Thoracic aorta (tissue), 2 donors: ENCODE measurements around the gene PABPN1L. TPM values are rescaled to one million over a fixed set of nuclear protein-coding genes. Genes with fewer than 3 reads are reported as not detected.
A peak's percentile ranks its signal among the peaks of the same experiment; 100 is the strongest.

Experiments
- ATAC-seq: fragments of 150-250 bp; one replicate; pipeline ENCODE4 v1.8.0; 2017; ENCODE audit warnings: low read depth; ENCODE audit not compliant: insufficient number of reproducible peaks, low FRiP score
- DNase-seq: peaks from one replicate; pipeline ENCODE4 v3.0.0-alpha.2; 2020; ENCODE audit warnings: low spot score
- H3K27ac ChIP-seq, 2 donors: fragments of 200-600 bp; sonication (generic); 1 replicate in 1 of 2; 2 replicates in 1 of 2; pipeline ENCODE4 v1.5.1; 2016; ENCODE audit warnings: mild to moderate bottlenecking in 2 of 2, moderate library complexity in 2 of 2
- H3K27me3 ChIP-seq: fragments of 200-600 bp; sonication (generic); replicated peaks from 2 replicates; pipeline ENCODE4 v1.6.0; 2016; ENCODE audit warnings: mild to moderate bottlenecking; ENCODE audit not compliant: insufficient read depth
- H3K36me3 ChIP-seq: fragments of 200-600 bp; sonication (generic); one replicate; pipeline ENCODE4 v1.5.1; 2016
- H3K4me1 ChIP-seq, 2 donors: fragments of 200-600 bp; sonication (generic); 1 replicate in 1 of 2; 2 replicates in 1 of 2; pipeline versions ENCODE4 v1.5.1 to v1.6.0; 2016; ENCODE audit warnings: low read depth in 2 of 2, mild to moderate bottlenecking in 1 of 2; ENCODE audit not compliant: control insufficient read depth in 1 of 2
- H3K4me3 ChIP-seq: fragments of 200-600 bp; sonication (generic); 2 replicates; pipeline ENCODE4 v1.5.1; 2016; ENCODE audit warnings: mild to moderate bottlenecking
- H3K9me3 ChIP-seq: fragments of 200-600 bp; sonication (generic); 2 replicates; pipeline ENCODE4 v1.5.1; 2016
- total RNA-seq, 2 donors: library from RNA; depleted of rRNA; stranded (reverse); fragments of >200 nt; gene quantifications; one replicate each; pipeline versions ENCODE4 v1.1.0 to v1.2.3, GENCODE V29; 2016
- TF ChIP-seq, protein P1 (sequence below): fragments of 200-600 bp; sonication (generic); IDR thresholded peaks from one replicate; pipeline ENCODE4 v1.5.1; 2019; ENCODE audit warnings: antibody characterized with exemption

PABPN1L gene
- total RNA-seq, 2 donors from 2014 or later: not detected

DNA sequence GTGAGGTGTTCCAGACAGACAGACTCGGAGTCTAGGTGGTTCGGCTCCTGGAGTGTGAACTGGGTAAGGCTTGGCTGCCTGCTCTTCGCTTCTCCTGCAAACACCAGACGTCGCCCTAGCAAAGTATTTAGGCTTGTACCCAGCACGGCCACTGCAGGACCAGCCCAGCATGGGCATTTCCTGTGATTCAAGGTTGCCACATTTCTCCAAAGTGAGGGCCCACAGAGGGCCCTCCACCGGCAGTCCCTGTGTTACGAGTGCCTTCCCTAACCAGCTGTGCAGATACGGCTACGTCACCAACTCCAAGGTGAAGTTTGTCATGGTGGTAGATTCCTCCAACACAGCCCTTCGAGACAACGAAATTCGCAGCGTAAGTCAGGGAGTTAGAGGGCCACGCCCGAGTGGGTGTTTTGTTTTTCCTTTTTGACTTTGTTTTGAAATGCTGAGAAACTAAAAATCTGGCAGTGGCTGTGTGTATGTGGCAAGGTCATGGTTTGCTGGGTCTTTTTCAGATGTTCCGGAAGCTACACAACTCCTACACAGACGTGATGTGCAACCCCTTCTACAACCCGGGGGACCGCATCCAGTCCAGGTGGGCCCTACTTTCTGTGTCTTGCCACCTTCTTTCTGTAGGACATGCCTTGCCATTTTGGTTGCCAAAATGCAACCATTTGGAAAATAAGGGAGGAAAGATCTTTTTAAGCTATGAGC, 6.9 kb downstream of the PABPN1L start:
- peaks cover 32% of the 10 kb centered on the region for H3K36me3 ChIP-seq
- H3K27ac ChIP-seq: no peak overlapping the region
- H3K9me3 ChIP-seq: no peaks in the 10 kb centered on the region
- no peaks in the 10 kb centered on the region for H3K27me3 ChIP-seq
- TF ChIP-seq, protein P1, sequence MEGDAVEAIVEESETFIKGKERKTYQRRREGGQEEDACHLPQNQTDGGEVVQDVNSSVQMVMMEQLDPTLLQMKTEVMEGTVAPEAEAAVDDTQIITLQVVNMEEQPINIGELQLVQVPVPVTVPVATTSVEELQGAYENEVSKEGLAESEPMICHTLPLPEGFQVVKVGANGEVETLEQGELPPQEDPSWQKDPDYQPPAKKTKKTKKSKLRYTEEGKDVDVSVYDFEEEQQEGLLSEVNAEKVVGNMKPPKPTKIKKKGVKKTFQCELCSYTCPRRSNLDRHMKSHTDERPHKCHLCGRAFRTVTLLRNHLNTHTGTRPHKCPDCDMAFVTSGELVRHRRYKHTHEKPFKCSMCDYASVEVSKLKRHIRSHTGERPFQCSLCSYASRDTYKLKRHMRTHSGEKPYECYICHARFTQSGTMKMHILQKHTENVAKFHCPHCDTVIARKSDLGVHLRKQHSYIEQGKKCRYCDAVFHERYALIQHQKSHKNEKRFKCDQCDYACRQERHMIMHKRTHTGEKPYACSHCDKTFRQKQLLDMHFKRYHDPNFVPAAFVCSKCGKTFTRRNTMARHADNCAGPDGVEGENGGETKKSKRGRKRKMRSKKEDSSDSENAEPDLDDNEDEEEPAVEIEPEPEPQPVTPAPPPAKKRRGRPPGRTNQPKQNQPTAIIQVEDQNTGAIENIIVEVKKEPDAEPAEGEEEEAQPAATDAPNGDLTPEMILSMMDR: no peak
- H3K4me3 ChIP-seq: no peak overlapping the region
- peaks cover 21 to 25% of the 10 kb centered on the region in 2 donors for H3K4me1 ChIP-seq
- DNase-seq (no peak), ATAC-seq (no peak)

DNA sequence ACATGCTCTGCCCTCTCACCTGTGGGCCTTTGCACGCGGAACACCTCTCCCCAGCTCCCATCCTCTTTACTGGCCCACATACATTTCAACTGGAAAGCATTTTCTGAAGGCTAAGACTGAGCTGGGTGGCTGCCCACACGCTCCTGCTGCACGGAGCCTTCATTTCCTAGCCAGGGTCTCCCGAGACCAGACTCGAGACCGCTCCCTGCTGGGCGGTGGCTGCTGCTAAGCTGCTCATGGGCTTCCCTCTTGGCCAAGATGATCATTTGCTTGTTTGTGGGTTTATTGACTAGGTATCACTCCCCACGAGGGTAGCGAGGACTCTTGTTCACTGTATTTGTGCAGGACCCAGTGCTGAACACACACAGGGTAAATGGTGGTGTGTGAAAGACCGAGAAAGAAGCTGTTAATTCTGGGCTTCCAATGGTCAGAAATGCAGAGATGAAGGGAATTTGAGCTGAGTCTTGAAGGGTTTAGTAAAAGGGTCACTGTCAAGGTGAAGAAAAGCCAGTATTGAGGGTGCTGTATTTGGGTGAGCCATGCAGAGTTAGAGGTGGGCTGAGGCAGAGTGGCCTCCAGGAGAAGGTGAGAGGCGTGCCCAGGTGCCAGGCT, 8.6 kb downstream of the PABPN1L start:
- H3K27me3 ChIP-seq: no peaks in the 10 kb centered on the region
- no peaks in the 10 kb centered on the region for H3K9me3 ChIP-seq
- TF ChIP-seq, protein P1: peak; percentile 36
- peaks cover 21 to 25% of the 10 kb centered on the region in 2 donors for H3K4me1 ChIP-seq
- peak overlapping the region; percentile 91 for H3K4me3 ChIP-seq
- H3K27ac ChIP-seq: peak overlapping the region in 1 of 2 donors; percentile 71
- ATAC-seq: no peak
- DNase-seq: no peak
- H3K36me3 ChIP-seq: peaks cover 30% of the 10 kb centered on the region

DNA sequence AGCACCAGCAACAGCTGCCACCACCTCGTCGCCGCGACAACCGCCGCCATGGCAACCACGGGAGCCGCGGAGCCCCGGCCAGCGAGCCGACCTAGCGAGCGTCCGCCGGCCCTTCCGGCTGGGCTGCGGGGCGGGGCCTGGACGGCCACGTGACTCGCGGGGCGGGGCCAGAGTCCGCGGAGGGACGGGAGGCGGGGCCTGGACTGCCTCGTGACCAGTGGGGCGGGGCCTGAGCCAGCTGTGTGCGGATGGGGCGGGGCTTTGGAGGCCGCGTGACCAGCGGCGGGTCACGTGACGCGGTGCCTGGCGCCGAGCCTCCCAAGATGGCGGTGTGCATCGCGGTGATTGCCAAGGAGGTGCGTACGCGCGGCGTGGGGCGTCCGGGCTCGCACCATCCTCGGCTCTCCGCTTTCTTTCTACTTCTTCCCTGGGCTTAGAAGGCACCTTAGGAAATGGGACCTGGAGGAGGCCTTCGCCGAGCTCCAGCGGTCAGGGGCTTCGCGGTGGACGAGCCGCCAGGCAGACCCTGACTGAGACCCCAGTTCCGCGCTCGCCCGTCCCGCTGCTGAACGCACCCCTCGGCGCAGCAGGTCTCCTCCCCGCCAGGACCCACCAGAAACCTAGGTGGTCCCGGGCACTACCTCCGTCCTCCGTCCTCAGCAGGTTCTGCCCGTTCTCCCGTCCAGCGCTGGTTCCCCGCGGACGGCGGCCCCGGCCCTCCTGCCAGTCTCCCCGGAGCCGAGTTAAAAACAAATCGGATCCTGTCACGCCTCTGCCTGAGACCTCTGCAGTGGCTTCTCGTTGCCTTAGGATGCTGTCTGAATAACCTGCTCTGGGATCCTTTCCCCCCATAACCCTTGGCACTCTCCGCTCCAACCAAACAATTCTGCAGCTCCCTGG, 9.4 kb downstream of the PABPN1L start, which contains the start of the genes GALNS and TRAPPC2L:
GALNS (minus strand) TSS at position 120 of the 900 bp plus-strand sequence; CDS start at position 50, 70 bp downstream.
TRAPPC2L (plus strand) TSS at position 300 of the 900 bp plus-strand sequence; CDS start at position 324, 24 bp downstream.
- Histone ChIP-seq H3K27me3 (no peaks in the 10 kb centered on the region), H3K27ac (peak within 1 kb of the TSS; percentile 67 to 71), H3K4me1 (peaks cover 21 to 25% of the 10 kb centered on the region in 2 donors), H3K36me3 (peaks cover 25% of the 10 kb centered on the region), H3K9me3 (no peaks in the 10 kb centered on the region), H3K4me3 (peak within 1 kb of the TSS; percentile 91)
- peak; percentile 98 for DNase-seq
- TF ChIP-seq, protein P1: no peak
- peak; percentile 97 for ATAC-seq

DNA sequence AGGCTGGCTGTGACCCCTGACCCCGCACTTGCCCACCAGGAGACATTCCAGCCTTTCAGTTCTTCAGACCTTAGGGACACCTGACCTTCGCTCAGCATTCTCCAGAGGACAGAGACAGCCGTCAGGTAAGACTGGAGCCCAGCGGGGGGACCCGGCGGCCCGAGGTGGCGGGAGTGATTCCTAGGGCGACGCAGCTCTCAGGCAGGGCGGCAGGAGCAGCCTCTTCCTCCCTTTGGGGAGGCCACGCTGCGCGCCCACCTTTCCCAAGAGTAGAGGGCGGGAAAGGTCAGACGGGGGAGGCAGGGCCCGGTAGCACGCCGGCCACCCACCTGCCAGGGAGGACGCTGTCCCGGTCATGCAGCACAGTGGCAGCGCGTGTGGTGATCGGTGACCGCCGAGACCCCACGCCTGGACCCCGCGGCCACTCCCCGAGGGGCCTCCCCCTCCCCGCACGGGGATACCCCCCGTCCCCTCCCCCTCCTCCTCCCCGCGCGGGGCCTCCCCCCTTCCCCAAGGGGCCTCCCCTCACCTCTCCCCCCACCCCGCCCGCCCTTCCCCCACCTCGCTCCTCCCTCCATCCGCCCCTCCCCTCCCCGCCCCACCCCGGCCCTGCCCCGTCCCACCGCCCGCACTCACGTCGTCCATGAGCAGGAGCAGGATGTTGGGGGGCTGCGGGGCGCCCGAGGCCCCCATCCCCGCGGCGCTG, 10.2 kb downstream of the PABPN1L start:
- DNase-seq (no peak), ATAC-seq (peak; percentile 24)
- TF ChIP-seq, protein P1: no peak
- Histone ChIP-seq H3K27me3 (no peaks in the 10 kb centered on the region), H3K9me3 (no peaks in the 10 kb centered on the region), H3K36me3 (peaks cover 24% of the 10 kb centered on the region), H3K4me3 (peak overlapping the region; percentile 91), H3K27ac (peak overlapping the region in 1 of 2 donors; percentile 30), H3K4me1 (peaks cover 21 to 25% of the 10 kb centered on the region in 2 donors)
